NCI-H82 treated with DMSO at 0.1 percent for 48 hours (cell line): ENCODE measurements around the gene RHOBTB1.

Experiments used
- DNase-seq: peaks from one replicate; lab custom pipeline; 2025; ENCODE audit not compliant: unreplicated experiment; lab: John Stamatoyannopoulos, UW

The RHOBTB1 gene

DNA sequence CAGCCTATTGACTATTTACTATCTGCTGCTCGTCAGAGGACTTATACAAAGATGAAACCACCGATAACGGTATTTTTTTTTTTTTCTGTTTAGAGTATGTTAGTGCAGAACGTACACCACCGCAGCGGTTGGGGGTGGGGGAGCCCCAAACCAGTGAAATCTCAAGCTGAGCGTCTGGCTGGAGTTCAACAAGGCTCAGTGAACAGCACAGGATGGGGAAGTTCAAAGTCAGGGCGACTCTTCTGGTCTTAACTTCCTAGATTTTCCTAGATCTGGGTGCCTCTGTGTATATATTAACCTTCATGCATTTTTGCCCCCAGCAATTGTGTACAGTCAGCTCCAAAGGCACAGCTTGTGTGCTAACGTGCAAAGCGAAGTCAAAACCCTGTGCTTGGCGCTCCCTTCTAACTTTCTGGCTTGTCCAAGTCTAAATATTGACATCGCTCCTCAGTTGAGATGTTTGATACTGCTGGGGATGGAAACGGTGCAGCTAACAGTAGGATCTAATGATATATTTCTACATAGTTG is 1.1 kb downstream of the RHOBTB1 start:
- DNase-seq: no peak

- DNase-seq: no peak
Measured at GRCh38 chr10:60942134-60942787, 1.7 kb downstream of the RHOBTB1 start.

GRCh38 chr10:60940446-60940845 is 3.5 kb downstream of the RHOBTB1 start:
- no peak for DNase-seq

GRCh38 chr10:60937784-60938654 is 6.0 kb downstream of the RHOBTB1 start:
- DNase-seq: no peak

DNA sequence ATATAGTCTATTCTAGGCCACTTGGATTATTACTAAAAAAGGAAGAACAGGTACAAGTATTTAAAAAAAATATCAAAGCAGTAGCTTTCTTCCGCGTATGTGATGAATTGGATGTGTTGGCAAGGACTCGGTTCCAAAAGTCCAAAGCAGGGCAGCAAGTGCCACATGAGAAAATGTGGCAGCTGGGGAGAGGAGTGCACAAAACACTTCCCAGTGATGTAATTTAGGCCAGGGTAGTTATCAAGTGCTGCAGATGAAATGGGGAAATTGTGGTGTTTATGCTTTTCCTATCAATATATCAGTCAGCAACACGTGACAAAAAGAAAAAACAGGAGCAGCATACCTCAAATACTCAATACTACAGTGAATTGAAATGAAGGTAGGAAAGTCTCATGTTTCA is 7.0 kb downstream of the RHOBTB1 start:
- no peak for DNase-seq

DNA sequence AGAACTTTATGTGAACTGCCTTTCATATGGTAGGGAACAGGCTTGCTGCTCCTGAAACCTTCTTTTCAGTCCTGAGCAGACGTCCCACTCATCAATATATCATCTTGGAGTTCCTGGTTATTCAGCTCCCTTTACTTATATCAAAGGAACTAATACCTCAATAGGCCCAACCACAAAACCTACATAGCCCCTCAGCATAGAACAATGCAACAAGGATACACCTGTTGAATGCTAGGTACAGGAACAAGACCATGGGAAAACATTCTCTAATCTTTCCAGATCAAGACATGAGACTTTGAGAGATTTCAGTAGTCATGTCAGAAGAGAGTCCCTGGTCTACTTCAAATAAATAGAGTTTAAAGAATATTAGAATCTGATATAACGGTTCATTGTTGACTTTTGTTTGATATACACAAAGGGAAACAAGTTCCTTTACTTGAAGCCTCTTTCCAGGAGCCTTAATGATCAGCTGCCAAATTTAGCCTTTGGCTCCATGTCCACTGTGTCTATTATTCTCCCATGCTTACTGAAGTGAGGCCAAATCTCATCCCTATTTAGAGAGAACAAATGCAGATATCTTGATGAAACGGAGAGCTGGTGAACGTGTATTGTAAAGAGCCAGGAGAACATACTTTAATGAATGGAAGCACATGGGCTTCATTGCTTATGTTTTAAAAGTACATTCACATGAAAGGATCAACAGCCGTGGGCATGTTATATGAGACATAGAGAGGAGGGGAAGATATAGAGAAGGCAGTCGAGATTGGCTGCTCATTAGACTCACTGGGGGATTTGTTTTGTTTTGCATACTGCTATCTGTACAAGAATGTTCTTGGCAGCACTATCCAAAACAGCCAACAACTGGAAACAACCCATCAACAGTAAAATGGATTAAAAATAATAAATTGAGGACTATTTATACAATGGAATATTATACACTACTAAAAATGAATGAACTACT is 9.5 kb downstream of the RHOBTB1 start:
- no peak for DNase-seq

DNA sequence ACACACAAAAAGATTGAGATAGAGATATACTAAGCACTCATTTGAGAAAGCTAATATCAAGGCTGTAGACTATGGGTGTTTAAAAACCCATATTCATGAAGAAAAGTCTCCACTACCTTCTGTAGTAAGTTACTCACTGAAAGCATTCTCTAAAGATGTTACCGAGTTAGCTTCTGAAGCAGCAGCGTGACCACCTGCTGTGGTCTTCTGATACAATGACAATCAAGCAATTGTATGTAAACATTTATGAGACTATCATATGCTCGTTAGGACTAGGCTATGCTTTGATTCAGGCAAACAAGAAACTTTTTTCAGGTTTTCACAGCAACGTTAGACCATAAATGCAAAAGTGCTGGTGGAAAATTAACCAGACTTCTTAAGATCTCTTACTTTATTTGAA is 11.2 kb downstream of the RHOBTB1 start:
- DNase-seq: no peak

DNA sequence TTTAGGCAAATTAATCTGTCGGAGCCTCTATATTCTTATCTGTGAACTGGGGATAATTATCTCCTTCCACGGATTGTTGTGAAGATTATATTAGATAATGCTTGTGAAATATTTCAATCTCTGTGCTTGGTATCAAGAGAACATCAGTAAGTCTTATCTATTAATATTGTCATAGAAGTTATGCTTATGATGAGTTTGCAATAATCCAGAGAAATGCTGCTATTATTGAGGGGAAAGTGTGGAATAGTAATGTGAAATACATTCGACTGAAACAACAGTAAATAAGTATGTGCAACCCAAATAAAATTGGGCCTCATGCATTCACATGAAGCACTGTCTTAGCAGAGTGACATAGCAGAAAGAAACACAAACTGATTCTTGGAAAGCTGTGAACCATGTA is 13.7 kb downstream of the RHOBTB1 start:
- DNase-seq: no peak

GRCh38 chr10:60921633-60922032 is 22.4 kb downstream of the RHOBTB1 start:
- DNase-seq: peak; percentile 2

- no peak for DNase-seq
Measured at GRCh38 chr10:60920479-60920878, 23.5 kb downstream of the RHOBTB1 start.

DNA sequence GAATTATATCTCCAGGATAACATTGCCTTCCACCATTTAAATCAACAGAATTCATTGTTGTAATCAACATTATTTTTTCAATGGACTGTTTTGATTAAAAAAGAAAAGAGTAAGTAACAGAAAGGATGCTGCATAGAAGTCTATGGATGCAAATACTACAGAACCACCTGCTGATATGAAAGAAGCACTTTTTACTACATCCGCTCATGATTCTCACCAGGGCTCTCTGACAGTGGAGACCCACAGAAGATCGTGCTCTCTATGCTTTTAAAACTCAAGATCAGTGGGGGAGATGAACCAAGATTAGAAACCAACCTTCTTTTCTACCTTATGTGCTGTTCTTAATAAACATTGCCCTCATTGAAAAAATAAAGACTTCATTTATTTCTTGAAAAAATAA is 24.4 kb downstream of the RHOBTB1 start:
- DNase-seq: no peak

- peak; percentile 71 for DNase-seq
Measured at GRCh38 chr10:60917331-60918280, 26.4 kb downstream of the RHOBTB1 start.

DNA sequence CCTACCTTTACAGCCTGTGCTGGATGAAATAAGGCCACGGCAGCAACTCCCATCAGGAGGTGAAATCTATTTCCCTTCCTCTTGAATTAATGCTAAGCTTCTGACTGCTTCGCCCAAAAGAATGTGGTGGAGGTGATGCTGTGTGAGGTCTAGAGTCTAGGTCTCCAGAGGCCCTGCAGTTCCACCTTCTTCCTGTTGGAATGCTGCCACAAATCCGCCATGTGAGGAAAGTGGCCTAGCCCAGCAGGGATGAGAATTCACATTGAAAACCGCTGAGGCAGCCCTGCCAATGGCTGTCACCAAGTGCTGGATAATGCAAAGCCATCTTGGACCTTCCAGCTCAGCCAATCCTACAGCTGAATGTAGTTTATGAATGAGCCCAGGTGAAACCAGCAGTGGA is 28.0 kb downstream of the RHOBTB1 start:
- no peak for DNase-seq

DNA sequence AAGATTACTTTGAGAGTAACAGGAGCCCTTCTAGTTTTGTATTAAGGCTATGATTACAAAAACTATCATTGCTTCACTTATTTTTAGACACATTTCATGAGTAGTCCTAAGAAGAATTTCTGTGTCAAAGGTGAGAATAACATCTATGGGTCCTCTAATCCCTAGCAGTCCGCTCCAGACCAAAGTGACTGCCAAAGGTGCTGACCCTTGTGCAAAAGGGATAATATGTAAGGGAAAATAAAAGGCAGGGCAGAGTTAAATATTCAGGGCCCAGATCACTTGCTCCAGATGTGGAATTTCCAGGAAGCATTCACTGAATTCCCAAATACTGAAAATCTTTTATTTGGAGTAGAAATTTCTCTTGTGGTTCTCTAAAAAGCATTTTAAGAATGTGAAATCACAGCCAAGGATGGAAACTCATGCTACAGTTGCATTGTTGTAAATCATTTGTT is 29.3 kb downstream of the RHOBTB1 start:
- no peak for DNase-seq

DNA sequence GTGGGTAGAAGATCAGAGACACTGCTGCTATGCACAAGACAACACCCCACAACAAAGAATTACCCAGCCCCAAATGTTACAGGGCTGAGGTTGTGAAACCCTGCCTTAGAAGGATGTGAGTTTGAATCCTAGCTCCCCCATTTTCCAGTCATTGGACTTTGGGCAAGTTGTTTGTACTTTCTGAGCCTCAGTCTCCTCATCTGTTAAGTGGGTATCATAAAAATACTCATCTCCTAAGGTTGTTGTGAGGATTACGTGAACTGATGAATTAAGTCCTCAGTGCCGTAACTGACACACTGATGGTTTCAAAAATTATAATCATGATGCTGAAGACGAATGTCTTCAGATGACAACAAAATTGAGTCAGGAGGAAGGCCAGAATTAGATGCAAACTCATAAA is 30.3 kb downstream of the RHOBTB1 start:
- DNase-seq: no peak

- no peak for DNase-seq
Measured at GRCh38 chr10:60913071-60913470, 30.9 kb downstream of the RHOBTB1 start.

DNA sequence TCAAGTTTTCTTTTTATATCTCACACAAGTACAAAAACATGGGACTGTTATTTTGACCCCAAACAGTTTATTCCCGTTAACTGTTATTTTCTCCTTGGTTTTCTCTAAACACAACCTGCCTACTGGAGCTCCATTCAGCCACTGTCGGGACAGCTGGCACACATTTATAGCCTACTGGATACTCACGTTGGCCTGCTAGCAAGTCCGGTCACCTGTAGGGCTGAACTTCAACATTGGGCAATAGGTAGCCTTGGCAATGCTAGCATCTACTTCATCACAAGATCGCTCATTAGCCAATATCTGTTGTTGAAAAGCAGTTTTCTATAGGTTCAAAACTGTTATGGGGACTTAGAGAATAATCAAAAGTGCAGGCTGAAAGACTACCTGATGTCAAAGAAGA is 32.3 kb downstream of the RHOBTB1 start:
- DNase-seq: no peak

GRCh38 chr10:60911216-60911615 is 32.8 kb downstream of the RHOBTB1 start:
- DNase-seq: no peak

DNA sequence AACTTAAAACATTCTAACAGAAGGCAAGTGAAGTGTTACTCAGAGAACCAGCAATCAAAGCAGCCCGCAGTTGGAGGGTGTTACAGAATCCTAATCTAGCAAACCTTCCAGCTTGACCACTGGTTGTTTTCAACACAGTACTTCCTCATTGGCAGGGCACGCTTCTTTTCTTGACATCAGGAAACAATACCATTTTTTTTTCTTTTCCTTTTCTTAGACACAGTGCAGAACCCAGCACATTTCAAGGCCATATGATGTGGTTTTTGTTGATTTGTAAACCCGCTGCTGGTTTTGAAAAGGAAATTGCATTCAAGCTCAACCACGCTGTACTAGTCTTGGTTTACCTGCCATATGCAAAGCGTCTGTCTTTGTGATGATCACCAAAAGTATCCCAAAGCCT is 33.4 kb downstream of the RHOBTB1 start:
- DNase-seq: no peak

DNA sequence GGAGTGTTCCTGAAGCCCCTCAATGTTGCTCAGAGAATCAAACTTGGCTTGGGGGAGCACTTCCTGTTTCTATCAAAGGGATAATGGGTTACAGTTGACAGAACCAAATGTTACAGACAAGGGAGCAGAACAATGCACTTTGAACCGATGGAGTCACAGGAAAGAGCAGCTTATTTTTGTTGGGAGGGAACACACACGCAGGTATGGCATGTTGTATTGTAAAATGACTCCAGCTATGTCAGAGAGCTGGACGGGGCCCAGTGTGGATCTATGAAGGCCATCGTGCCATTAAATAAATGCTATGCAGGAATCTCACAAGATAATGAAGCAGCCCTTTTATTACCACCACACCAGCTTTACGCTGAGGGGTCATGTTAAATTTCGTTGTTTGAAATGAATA is 35.1 kb downstream of the RHOBTB1 start:
- no peak for DNase-seq
